Prostate gland (tissue), 2 donors: Measurements from ENCODE around the gene LIX1L. TPM values are rescaled to one million over a fixed set of nuclear protein-coding genes. Genes with fewer than 3 reads are reported as not detected.
A peak's percentile ranks its signal among the peaks of the same experiment; 100 is the strongest.

Source experiments
- DNase-seq: peaks from one replicate; pipeline ENCODE4 v3.0.0-alpha.2; 2019; ENCODE audit warnings: low spot score
- H3K27ac ChIP-seq, 2 donors: fragments of 200-600 bp; sonication (generic); 2 replicates each; pipeline ENCODE4 v1.5.1; 2017 to 2019
- H3K27me3 ChIP-seq: fragments of 200-600 bp; sonication (generic); replicated peaks from 2 replicates; pipeline ENCODE4 v1.5.1; 2019; ENCODE audit not compliant: insufficient read depth
- H3K36me3 ChIP-seq, 2 donors: fragments of 200-600 bp; sonication (generic); 1 replicate in 1 of 2; 2 replicates in 1 of 2; pipeline versions ENCODE4 v1.5.1 to v1.8.1; 2017 to 2019
- H3K4me1 ChIP-seq: fragments of 200-600 bp; sonication (generic); replicated peaks from 2 replicates; pipeline ENCODE4 v1.5.1; 2019
- H3K4me3 ChIP-seq, 2 donors: fragments of 200-600 bp; sonication (generic); 2 replicates each; pipeline ENCODE4 v1.5.1; 2017 to 2019
- H3K9me3 ChIP-seq: fragments of 200-600 bp; sonication (generic); 2 replicates; pipeline ENCODE4 v1.5.1; 2017
- POLR2A ChIP-seq: fragments of 450-650 bp; IDR thresholded peaks from one replicate; pipeline ENCODE4 v1.6.1; 2016; ENCODE audit warnings: antibody characterized with exemption, mild to moderate bottlenecking
- POLR2AphosphoS5 ChIP-seq: sonication (generic); formaldehyde crosslinking; IDR thresholded peaks from one replicate; pipeline ENCODE4 v1.6.1; 2017; ENCODE audit warnings: antibody characterized with exemption
- WGBS: methylation state at CpG from one replicate; pipeline ENCODE4 v1.1.5; 2018; 5-methylcytosine and 5-hydroxymethylcytosine counted together
- intact Hi-C: fragments of 100-400 bp; cut with DNase I; formaldehyde crosslinking; loops from one replicate; pipeline ENCODE4 v1.14.2; 2022
- total RNA-seq, 2 donors: library from RNA; depleted of rRNA; stranded (reverse); fragments of >200 nt; gene quantifications; one replicate each; pipeline ENCODE4 v1.1.0, GENCODE V29; 2016
- TF ChIP-seq, protein P1 (sequence below), 4 experiments: fragments of 200-600 bp in 2 of 4; fragments of 450-650 bp in 2 of 4; sonication (generic) in 2 of 4; IDR thresholded peaks; 1 replicate in 3 of 4; 2 replicates in 1 of 4; pipeline ENCODE4 v1.5.1; 2016 to 2019; ENCODE audit warnings: antibody characterized with exemption in 4 of 4, mild to moderate bottlenecking in 2 of 4, moderate library complexity in 2 of 4

LIX1L gene
- total RNA-seq, 2 donors from 2014 or later: 30.0 to 31.8 TPM

DNA sequence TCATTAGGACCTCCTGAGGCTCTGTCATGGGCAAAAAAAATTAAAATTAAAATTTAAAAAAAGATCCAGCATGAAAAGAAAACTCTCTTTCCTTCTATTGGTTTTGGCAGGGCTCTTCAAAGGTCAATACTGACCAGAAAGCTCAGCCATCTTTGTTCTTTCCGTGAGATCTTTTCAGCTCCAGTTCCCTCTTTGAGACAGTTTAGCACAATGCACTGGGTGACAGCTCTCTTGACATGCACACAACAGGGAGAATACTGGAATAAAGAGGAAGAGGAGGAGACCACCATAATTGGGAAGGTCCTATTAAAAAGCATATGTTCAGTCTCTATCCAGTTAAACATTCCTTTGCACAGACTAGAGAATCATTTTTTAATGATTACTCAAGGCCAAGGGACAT, 6.3 kb downstream of the LIX1L start:
- no peak for TF ChIP-seq POLR2AphosphoS5
- no peak for TF ChIP-seq POLR2A
- TF ChIP-seq, protein P1, sequence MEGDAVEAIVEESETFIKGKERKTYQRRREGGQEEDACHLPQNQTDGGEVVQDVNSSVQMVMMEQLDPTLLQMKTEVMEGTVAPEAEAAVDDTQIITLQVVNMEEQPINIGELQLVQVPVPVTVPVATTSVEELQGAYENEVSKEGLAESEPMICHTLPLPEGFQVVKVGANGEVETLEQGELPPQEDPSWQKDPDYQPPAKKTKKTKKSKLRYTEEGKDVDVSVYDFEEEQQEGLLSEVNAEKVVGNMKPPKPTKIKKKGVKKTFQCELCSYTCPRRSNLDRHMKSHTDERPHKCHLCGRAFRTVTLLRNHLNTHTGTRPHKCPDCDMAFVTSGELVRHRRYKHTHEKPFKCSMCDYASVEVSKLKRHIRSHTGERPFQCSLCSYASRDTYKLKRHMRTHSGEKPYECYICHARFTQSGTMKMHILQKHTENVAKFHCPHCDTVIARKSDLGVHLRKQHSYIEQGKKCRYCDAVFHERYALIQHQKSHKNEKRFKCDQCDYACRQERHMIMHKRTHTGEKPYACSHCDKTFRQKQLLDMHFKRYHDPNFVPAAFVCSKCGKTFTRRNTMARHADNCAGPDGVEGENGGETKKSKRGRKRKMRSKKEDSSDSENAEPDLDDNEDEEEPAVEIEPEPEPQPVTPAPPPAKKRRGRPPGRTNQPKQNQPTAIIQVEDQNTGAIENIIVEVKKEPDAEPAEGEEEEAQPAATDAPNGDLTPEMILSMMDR (IDR thresholded peaks at IDR 0.05): no peak

DNA sequence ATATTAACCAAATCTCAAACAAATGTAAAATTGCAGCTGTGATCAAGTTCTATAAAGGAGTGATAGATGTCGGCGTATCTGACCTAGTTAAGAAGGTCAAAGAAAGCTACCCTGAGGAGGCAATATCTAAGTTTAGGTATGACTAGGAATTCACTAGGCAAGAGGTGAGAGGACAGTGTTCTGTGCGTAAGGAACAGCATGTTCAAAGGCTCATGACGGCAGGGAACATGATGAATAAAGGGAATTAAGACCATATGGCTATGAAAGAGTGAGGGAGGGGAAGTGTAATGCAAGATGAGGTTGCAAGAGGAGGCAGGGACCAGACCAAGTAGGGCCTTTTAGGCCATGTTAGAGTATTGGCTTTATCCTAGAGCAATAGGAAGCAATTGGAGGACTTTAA, 8.6 kb downstream of the LIX1L start:
- intact Hi-C loops: no loop called here
- H3K9me3 ChIP-seq: no peaks in the 10 kb centered on the region
- peaks cover 4% of the 10 kb centered on the region for H3K4me1 ChIP-seq
- no peaks in the 10 kb centered on the region for H3K36me3 ChIP-seq
- H3K27ac ChIP-seq: peak overlapping the region in 1 of 2 donors; percentile 31
- DNase-seq: no peak
- no peak overlapping the region for H3K4me3 ChIP-seq
- TF ChIP-seq POLR2AphosphoS5: peak; percentile 70
- TF ChIP-seq, protein P1 (IDR thresholded peaks at IDR 0.05): no peak
- no peaks in the 10 kb centered on the region for H3K27me3 ChIP-seq
- 76% methylated on average over 4 of the region's 4 CpGs for WGBS

More for the DNA sequence above, 6.3 kb downstream of the LIX1L start:
- no peaks in the 10 kb centered on the region for H3K27me3 ChIP-seq
- intact Hi-C loops: no loop called here
- H3K36me3 ChIP-seq: no peaks in the 10 kb centered on the region
- H3K9me3 ChIP-seq: no peaks in the 10 kb centered on the region
- peaks cover 5% of the 10 kb centered on the region for H3K4me1 ChIP-seq
- DNase-seq: no peak
- H3K27ac ChIP-seq: no peak overlapping the region
- 61% methylated on average over 1 of the region's 1 CpG for WGBS
- no peak overlapping the region for H3K4me3 ChIP-seq

GRCh38 chr1:145947551-145947950, 10.3 kb downstream of the LIX1L start:
- no peaks in the 10 kb centered on the region for H3K9me3 ChIP-seq
- intact Hi-C loops: no loop called here
- H3K27me3 ChIP-seq: no peaks in the 10 kb centered on the region
- no peaks in the 10 kb centered on the region for H3K4me1 ChIP-seq
- no peak for DNase-seq
- TF ChIP-seq POLR2AphosphoS5: no peak
- no peak for TF ChIP-seq POLR2A
- TF ChIP-seq, protein P1 (IDR thresholded peaks at IDR 0.05): no peak
- no peak overlapping the region for H3K27ac ChIP-seq
- no peak overlapping the region for H3K4me3 ChIP-seq
- no peaks in the 10 kb centered on the region for H3K36me3 ChIP-seq
- 69% methylated on average over 4 of the region's 4 CpGs for WGBS

DNA sequence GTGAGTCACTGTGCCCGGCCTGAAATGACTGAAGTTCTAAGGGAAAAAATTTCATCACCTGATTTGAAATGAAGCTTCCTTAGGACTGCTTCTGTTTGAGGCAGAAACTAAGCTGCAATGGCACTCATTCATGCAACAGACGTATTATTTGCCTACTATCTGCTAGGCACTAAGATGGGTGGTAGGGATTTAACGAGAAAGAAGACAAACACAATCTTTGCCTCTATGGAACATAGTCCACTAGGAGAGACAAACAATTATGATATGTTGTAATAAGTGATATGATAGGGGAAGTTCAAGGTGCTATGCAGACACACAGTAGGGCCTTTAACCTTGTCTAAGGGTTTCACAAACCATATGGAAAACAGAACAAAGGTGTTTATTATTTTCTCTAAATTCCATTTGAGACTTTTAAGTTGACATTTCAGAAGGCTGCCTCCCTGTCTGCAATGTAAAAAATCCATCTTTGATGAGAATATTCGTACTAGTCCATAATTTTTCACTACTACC, 11.3 kb downstream of the LIX1L start:
- Histone ChIP-seq H3K27me3 (no peaks in the 10 kb centered on the region), H3K4me3 (no peak overlapping the region), H3K36me3 (no peaks in the 10 kb centered on the region), H3K4me1 (no peaks in the 10 kb centered on the region), H3K9me3 (no peaks in the 10 kb centered on the region), H3K27ac (no peak overlapping the region)
- DNase-seq: no peak
- intact Hi-C loops: no loop called here
- TF ChIP-seq, protein P1 (IDR thresholded peaks at IDR 0.05): no peak
- TF ChIP-seq POLR2AphosphoS5: no peak
- no peak for TF ChIP-seq POLR2A
- 86% methylated on average over 4 of the region's 4 CpGs for WGBS

DNA sequence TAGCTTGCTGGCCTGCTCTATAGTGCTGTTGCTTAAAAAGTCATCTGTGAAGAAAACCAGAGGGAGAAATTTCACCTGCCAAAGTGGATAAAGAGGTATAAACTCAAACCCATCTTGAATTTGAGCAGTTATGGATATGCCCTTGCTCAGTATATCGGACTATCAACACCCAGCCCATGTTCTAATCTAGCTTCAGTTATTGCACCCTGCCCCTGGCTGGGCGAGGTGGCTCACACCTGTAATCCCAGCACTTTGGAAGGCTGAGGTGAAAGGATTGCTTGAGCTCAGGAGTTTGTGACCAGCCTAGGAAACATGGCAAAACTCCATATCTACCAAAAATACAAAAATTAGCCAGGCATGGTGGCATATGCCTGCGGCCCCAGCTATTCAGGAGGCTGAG, 13.3 kb downstream of the LIX1L start:
- intact Hi-C loops: no loop called here
- WGBS: 93% methylated on average over 3 of the region's 3 CpGs
- Histone ChIP-seq H3K27me3 (no peaks in the 10 kb centered on the region), H3K4me1 (no peaks in the 10 kb centered on the region), H3K4me3 (no peak overlapping the region), H3K36me3 (no peaks in the 10 kb centered on the region), H3K27ac (no peak overlapping the region), H3K9me3 (no peaks in the 10 kb centered on the region)
- DNase-seq: no peak
- TF ChIP-seq, protein P1 (IDR thresholded peaks at IDR 0.05): no peak
- TF ChIP-seq POLR2AphosphoS5 (no peak), POLR2A (no peak)
